A673 (cell line): Measurements from ENCODE around the gene NCKAP5. TPM values are rescaled to one million over a fixed set of nuclear protein-coding genes. Genes with fewer than 3 reads are reported as not detected.

Experiments
- BruUV-seq: library from RNA; stranded (reverse); fragments of 400-500 nt; replicated peaks from 2 replicates; lab custom pipeline; 2021; lab: Mats Ljungman, UMichigan
- CTCF ChIA-PET: fragments of 300-600 bp; sonication (Branson Sonifier 250); formaldehyde crosslinking; loops from one replicate; lab custom pipeline; 2022; ENCODE audit warnings: antibody characterized with exemption; lab: Charles Lee
- POLR2A ChIA-PET: fragments of 300-600 bp; sonication (Branson Sonifier 250); formaldehyde crosslinking; loops from one replicate; lab custom pipeline; 2022; ENCODE audit warnings: antibody characterized with exemption; ENCODE audit not compliant: low non-redundant PET; lab: Charles Lee
- DNase-seq: peaks from one replicate; pipeline ENCODE4 v3.0.0-alpha.2; 2015; ENCODE audit warnings: low spot score
- H3K27ac ChIP-seq: fragments of 200-600 bp; sonication (generic); 2 replicates; pipeline ENCODE4 v1.5.1; 2016; ENCODE audit warnings: mixed run types, low read depth, mild to moderate bottlenecking, mixed read lengths, antibody characterized with exemption, low read length; ENCODE audit not compliant: poor library complexity, severe bottlenecking
- H3K27me3 ChIP-seq: fragments of 200-600 bp; sonication (generic); replicated peaks from 2 replicates; pipeline ENCODE4 v1.6.1; 2017; ENCODE audit warnings: mixed run types, low read depth, mild to moderate bottlenecking, mixed read lengths, antibody characterized with exemption, low read length; ENCODE audit not compliant: insufficient read depth, poor library complexity
- H3K36me3 ChIP-seq: fragments of 200-600 bp; sonication (generic); 2 replicates; pipeline ENCODE4 v1.6.1; 2016; ENCODE audit warnings: mixed run types, mild to moderate bottlenecking, mixed read lengths, antibody characterized with exemption, low read length; ENCODE audit not compliant: insufficient read depth, poor library complexity, severe bottlenecking
- H3K4me1 ChIP-seq: fragments of 200-600 bp; sonication (generic); 2 replicates; pipeline ENCODE4 v1.6.1; 2017; ENCODE audit warnings: mixed run types, mild to moderate bottlenecking, mixed read lengths, antibody characterized with exemption, low read length; ENCODE audit not compliant: insufficient read depth, poor library complexity, severe bottlenecking
- H3K4me3 ChIP-seq: fragments of 200-600 bp; sonication (generic); 2 replicates; pipeline ENCODE4 v1.5.1; 2016; ENCODE audit warnings: low read depth, mixed run types, mild to moderate bottlenecking, mixed read lengths, low read length; ENCODE audit not compliant: poor library complexity, severe bottlenecking
- H3K9me3 ChIP-seq: fragments of 200-600 bp; sonication (generic); 2 replicates; pipeline ENCODE4 v1.6.1; 2016; ENCODE audit warnings: mixed run types, low read depth, mild to moderate bottlenecking, mixed read lengths, antibody characterized with exemption, low read length; ENCODE audit not compliant: poor library complexity, severe bottlenecking
- EZH2 ChIP-seq: fragments of 200-600 bp; sonication (generic); IDR thresholded peaks from 2 replicates; pipeline ENCODE4 v1.6.1; 2017; ENCODE audit warnings: borderline replicate concordance, low read depth, mild to moderate bottlenecking, mixed read lengths, antibody characterized with exemption, low read length; ENCODE audit not compliant: poor library complexity, severe bottlenecking
- intact Hi-C: fragments of 100-400 bp; cut with micrococcal nuclease; formaldehyde crosslinking; loops from one replicate; pipeline ENCODE4 v1.10.0; 2022; ENCODE audit not compliant: unreplicated experiment
- total RNA-seq: library from RNA; stranded (reverse); gene quantifications from 2 replicates; pipeline ENCODE4 v1.2.3, GENCODE V29; 2021
- TF ChIP-seq, protein P1 (sequence below): fragments of 300-800, 200-600 bp; sonication (generic); conservative IDR thresholded peaks from 2 replicates; pipeline ENCODE4 v1.5.1; 2017; ENCODE audit warnings: low read depth, mild to moderate bottlenecking, antibody characterized with exemption, low read length, moderate library complexity, mixed read lengths

NCKAP5 gene
- total RNA-seq, 1 experiment from 2014 or later = 26.6 TPM

DNA sequence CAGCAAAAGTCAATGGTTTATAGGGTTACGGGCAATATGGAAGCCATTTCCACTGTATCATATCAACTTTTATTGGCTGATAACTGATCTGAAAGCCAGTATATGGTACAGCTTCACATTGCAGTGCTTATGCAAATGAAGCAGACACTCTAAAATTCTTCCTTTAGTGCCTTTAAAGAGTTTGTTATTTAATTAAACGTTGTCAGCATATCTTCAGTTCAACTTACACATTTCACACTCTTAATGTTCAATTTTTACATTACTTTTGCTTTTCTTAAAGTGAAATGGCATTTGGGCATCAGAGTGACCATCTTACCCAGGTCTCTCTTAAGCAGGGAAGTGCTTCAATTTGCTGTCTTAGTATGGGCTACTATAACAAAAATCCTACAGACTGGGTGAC, 420.1 kb downstream of the NCKAP5 start:
- peaks cover 16% of the 10 kb centered on the region for H3K4me1 ChIP-seq
- ChIA-PET CTCF (no interaction called here), POLR2A (no interaction called here)
- intact Hi-C loops = no loop called here
- no peak overlapping the region for H3K4me3 ChIP-seq
- no TSS peak for BruUV-seq
- TF ChIP-seq EZH2 = no peak
- TF ChIP-seq, protein P1, sequence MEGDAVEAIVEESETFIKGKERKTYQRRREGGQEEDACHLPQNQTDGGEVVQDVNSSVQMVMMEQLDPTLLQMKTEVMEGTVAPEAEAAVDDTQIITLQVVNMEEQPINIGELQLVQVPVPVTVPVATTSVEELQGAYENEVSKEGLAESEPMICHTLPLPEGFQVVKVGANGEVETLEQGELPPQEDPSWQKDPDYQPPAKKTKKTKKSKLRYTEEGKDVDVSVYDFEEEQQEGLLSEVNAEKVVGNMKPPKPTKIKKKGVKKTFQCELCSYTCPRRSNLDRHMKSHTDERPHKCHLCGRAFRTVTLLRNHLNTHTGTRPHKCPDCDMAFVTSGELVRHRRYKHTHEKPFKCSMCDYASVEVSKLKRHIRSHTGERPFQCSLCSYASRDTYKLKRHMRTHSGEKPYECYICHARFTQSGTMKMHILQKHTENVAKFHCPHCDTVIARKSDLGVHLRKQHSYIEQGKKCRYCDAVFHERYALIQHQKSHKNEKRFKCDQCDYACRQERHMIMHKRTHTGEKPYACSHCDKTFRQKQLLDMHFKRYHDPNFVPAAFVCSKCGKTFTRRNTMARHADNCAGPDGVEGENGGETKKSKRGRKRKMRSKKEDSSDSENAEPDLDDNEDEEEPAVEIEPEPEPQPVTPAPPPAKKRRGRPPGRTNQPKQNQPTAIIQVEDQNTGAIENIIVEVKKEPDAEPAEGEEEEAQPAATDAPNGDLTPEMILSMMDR = no peak
- no peaks in the 10 kb centered on the region for H3K9me3 ChIP-seq
- no peak overlapping the region for H3K27ac ChIP-seq
- H3K27me3 ChIP-seq = no peaks in the 10 kb centered on the region
- H3K36me3 ChIP-seq = peaks cover 3% of the 10 kb centered on the region
- no peak for DNase-seq

DNA sequence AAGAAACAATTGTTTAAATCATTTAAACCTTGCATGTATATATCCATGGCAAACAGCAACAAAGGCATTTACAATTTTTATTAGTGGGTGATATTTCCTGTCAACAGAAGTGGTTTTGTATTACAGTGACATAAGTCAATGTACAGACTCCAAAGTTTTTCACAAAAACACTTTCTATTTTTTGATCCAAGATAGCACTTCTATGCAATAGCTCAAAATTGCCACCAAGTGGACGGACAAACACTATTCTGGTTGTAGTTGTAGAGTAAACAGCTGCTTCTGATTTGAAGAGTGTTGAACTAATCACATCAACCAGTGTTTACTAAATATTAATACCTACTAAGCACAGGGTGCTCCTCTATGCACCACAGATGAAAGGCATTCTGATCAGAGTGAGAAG, 421.4 kb downstream of the NCKAP5 start:
- ChIA-PET POLR2A (no interaction called here), CTCF (no interaction called here)
- Histone ChIP-seq H3K4me1 (peaks cover 18% of the 10 kb centered on the region), H3K36me3 (no peaks in the 10 kb centered on the region), H3K27me3 (no peaks in the 10 kb centered on the region), H3K27ac (no peak overlapping the region), H3K9me3 (no peaks in the 10 kb centered on the region), H3K4me3 (no peak overlapping the region)
- peak; percentile 42 for DNase-seq
- BruUV-seq = no TSS peak
- intact Hi-C loops = no loop called here
- TF ChIP-seq, protein P1 = peak; percentile 39; the same call in 1 of the 2 replicates
- no peak for TF ChIP-seq EZH2

DNA sequence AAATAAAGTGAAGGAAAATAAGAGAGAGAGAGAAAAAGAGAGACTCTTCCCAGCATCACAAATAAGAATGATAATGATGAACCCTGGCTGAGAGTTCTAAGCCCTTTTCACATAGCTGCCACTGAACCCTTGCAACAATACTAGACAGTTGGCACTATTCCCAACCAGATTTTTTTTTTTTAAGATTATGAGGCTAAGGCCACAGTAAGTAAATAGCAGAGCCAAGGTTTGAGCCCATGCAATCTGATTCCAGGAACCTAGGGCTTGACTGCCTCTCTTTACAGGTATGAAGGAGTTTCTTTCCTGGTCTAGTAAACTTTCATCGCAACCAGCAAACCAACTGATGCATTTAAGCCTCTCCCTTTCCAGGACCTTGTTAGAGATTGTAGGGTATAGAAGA, 424.6 kb downstream of the NCKAP5 start:
- no peak for TF ChIP-seq EZH2
- TF ChIP-seq, protein P1 = no peak
- no peak overlapping the region for H3K27ac ChIP-seq
- CTCF ChIA-PET = no interaction called here
- H3K9me3 ChIP-seq = no peaks in the 10 kb centered on the region
- no peak overlapping the region for H3K4me3 ChIP-seq
- BruUV-seq = no TSS peak
- intact Hi-C loops = no loop called here
- POLR2A ChIA-PET = no interaction called here
- no peaks in the 10 kb centered on the region for H3K27me3 ChIP-seq
- peaks cover 40% of the 10 kb centered on the region for H3K4me1 ChIP-seq
- DNase-seq = peak; percentile 48
- H3K36me3 ChIP-seq = no peaks in the 10 kb centered on the region
